HEK293 (cell line): ENCODE results near the gene CDH23.

ENCODE experiments used
- CTCF ChIA-PET: fragments of 350-600 bp; formaldehyde crosslinking; extraction: SDS; loops from one replicate; lab custom pipeline; 2021; ENCODE audit warnings: antibody characterized with exemption; lab: Yijun Ruan, JAX
- POLR2A ChIA-PET: fragments of 300-600 bp; formaldehyde crosslinking; extraction: SDS; loops from one replicate; lab custom pipeline; 2020; ENCODE audit warnings: antibody characterized with exemption, inconsistent platforms; lab: Yijun Ruan, JAX
- H3K27ac ChIP-seq: fragments of 200-500 bp; sonication (Bioruptor generic); 2 replicates; pipeline ENCODE4 v1.5.1; 2014; ENCODE audit warnings: low read depth, low read length, control low read depth, inconsistent platforms; ENCODE audit errors: extremely low read depth
- H3K36me3 ChIP-seq, 2 experiments: fragments of 200-500 bp in 1 of 2; sonication (Bioruptor generic) in 1 of 2; 1 replicate in 1 of 2; 2 replicates in 1 of 2; pipeline ENCODE4 v1.5.1; 2014 to 2017; ENCODE audit warnings: inconsistent platforms in 2 of 2, low read length in 2 of 2; ENCODE audit not compliant: control insufficient read depth in 2 of 2, insufficient read depth in 1 of 2
- H3K4me1 ChIP-seq: fragments of 200-500 bp; sonication (Bioruptor generic); 2 replicates; pipeline ENCODE4 v1.5.1; 2014; ENCODE audit warnings: mild to moderate bottlenecking, low read length, inconsistent platforms; ENCODE audit not compliant: control insufficient read depth, insufficient read depth
- H3K4me3 ChIP-seq: 2 replicates; pipeline ENCODE4 v1.5.1; 2011; ENCODE audit warnings: low read depth, mild to moderate bottlenecking, control low read depth, low read length, moderate library complexity
- H3K9me3 ChIP-seq: fragments of 200-500 bp; sonication (Bioruptor generic); 2 replicates; pipeline ENCODE4 v1.5.1; 2014; ENCODE audit warnings: low read depth, low read length, inconsistent platforms; ENCODE audit not compliant: control insufficient read depth, insufficient read depth
- BCL11B ChIP-seq: fragments of 450-650 bp; formaldehyde crosslinking; IDR thresholded peaks from 2 replicates; pipeline ENCODE4 v1.5.1; 2016; ENCODE audit warnings: low read depth, missing biosample characterization, missing genetic modification characterization
- BCL6B ChIP-seq: fragments of 450-650 bp; formaldehyde crosslinking; IDR thresholded peaks from 2 replicates; pipeline ENCODE4 v1.5.1; 2017; ENCODE audit warnings: missing biosample characterization, missing genetic modification characterization
- ELK4 ChIP-seq: IDR thresholded peaks from 2 replicates; pipeline ENCODE4 v1.6.1; 2011; ENCODE audit warnings: mild to moderate bottlenecking, low read depth, low read length, borderline replicate concordance
- KLF8 ChIP-seq: fragments of 450-650 bp; formaldehyde crosslinking; IDR thresholded peaks from 2 replicates; pipeline ENCODE4 v1.5.1; 2016; ENCODE audit warnings: missing biosample characterization, missing genetic modification characterization
- REST ChIP-seq: fragments of 450-650 bp; formaldehyde crosslinking; IDR thresholded peaks from 2 replicates; pipeline ENCODE4 v1.5.1; 2016; ENCODE audit warnings: missing biosample characterization, missing genetic modification characterization
- SCRT2 ChIP-seq: fragments of 450-650 bp; formaldehyde crosslinking; IDR thresholded peaks from 2 replicates; pipeline ENCODE4 v1.5.1; 2016; ENCODE audit warnings: missing biosample characterization, missing genetic modification characterization
- ZBTB1 ChIP-seq: fragments of 450-650 bp; formaldehyde crosslinking; IDR thresholded peaks from 2 replicates; pipeline ENCODE4 v1.5.1; 2016; ENCODE audit warnings: missing biosample characterization, missing genetic modification characterization
- ZBTB11 ChIP-seq: fragments of 450-650 bp; formaldehyde crosslinking; conservative IDR thresholded peaks from 2 replicates; pipeline ENCODE4 v1.5.1; 2016; ENCODE audit warnings: low read depth, missing biosample characterization, missing genetic modification characterization
- ZBTB26 ChIP-seq: fragments of 450-650 bp; formaldehyde crosslinking; optimal IDR thresholded peaks from 2 replicates; pipeline ENCODE3; 2016; ENCODE audit warnings: missing biosample characterization, mild to moderate bottlenecking, missing genetic modification characterization
- ZNF146 ChIP-seq: fragments of 450-650 bp; formaldehyde crosslinking; IDR thresholded peaks from 2 replicates; pipeline ENCODE4 v1.5.1; 2016; ENCODE audit warnings: missing biosample characterization, missing genetic modification characterization
- ZNF174 ChIP-seq: fragments of 450-650 bp; formaldehyde crosslinking; IDR thresholded peaks from 2 replicates; pipeline ENCODE4 v1.5.0; 2017; ENCODE audit warnings: missing biosample characterization, mild to moderate bottlenecking, missing genetic modification characterization
- ZNF184 ChIP-seq: fragments of 450-650 bp; IDR thresholded peaks from 2 replicates; pipeline ENCODE4 v1.5.1; 2018; ENCODE audit warnings: missing biosample characterization, mild to moderate bottlenecking, missing genetic modification characterization
- ZNF239 ChIP-seq: fragments of 450-650 bp; formaldehyde crosslinking; IDR thresholded peaks from 2 replicates; pipeline ENCODE4 v1.5.1; 2016; ENCODE audit warnings: missing biosample characterization, missing genetic modification characterization
- ZNF354C ChIP-seq: fragments of 450-650 bp; formaldehyde crosslinking; IDR thresholded peaks from 2 replicates; pipeline ENCODE4 v1.5.1; 2016; ENCODE audit warnings: missing biosample characterization, missing genetic modification characterization, low read depth, borderline replicate concordance
- ZNF366 ChIP-seq: fragments of 450-650 bp; formaldehyde crosslinking; conservative IDR thresholded peaks from 2 replicates; pipeline ENCODE4 v1.5.1; 2016; ENCODE audit warnings: missing biosample characterization, missing genetic modification characterization
- ZNF449 ChIP-seq: fragments of 450-650 bp; formaldehyde crosslinking; IDR thresholded peaks from 2 replicates; pipeline ENCODE4 v1.5.1; 2017; ENCODE audit warnings: missing biosample characterization, mild to moderate bottlenecking, missing genetic modification characterization, moderate library complexity
- ZNF501 ChIP-seq: fragments of 450-650 bp; formaldehyde crosslinking; IDR thresholded peaks from 2 replicates; pipeline ENCODE4 v1.5.1; 2016; ENCODE audit warnings: missing biosample characterization, missing genetic modification characterization
- ZNF548 ChIP-seq: fragments of 450-650 bp; formaldehyde crosslinking; IDR thresholded peaks from 2 replicates; pipeline ENCODE4 v1.5.1; 2016; ENCODE audit warnings: missing biosample characterization, missing genetic modification characterization
- ZNF600 ChIP-seq: fragments of 450-650 bp; formaldehyde crosslinking; IDR thresholded peaks from 2 replicates; pipeline ENCODE4 v1.5.1; 2016; ENCODE audit warnings: missing biosample characterization, missing genetic modification characterization
- ZNF624 ChIP-seq: fragments of 450-650 bp; formaldehyde crosslinking; IDR thresholded peaks from 2 replicates; pipeline ENCODE4 v1.5.1; 2017; ENCODE audit warnings: missing biosample characterization, missing genetic modification characterization
- ZNF704 ChIP-seq: fragments of 450-650 bp; formaldehyde crosslinking; IDR thresholded peaks from 2 replicates; pipeline ENCODE4 v1.5.1; 2016; ENCODE audit warnings: missing biosample characterization, missing genetic modification characterization
- ZNF792 ChIP-seq: fragments of 450-650 bp; formaldehyde crosslinking; IDR thresholded peaks from 2 replicates; pipeline ENCODE4 v1.5.1; 2016; ENCODE audit warnings: missing biosample characterization, missing genetic modification characterization

Gene CDH23

GRCh38 chr10:71567006-71567405, 170.3 kb downstream of the CDH23 start (continued):
- TF ChIP-seq ZBTB26 (tag by site-specific recombination) (no peak), ZNF239 (tag by site-specific recombination) (no peak), ZBTB1 (tag by site-specific recombination) (no peak), ZNF146 (no peak), ZNF501 (tag by site-specific recombination) (no peak), REST (tag by site-specific recombination) (no peak), ZNF354C (tag by site-specific recombination) (no peak)
- TF ChIP-seq, all 188 proteins: peak for 0

GRCh38 chr10:71568896-71569492, 172.3 kb downstream of the CDH23 start:
- Histone ChIP-seq H3K4me1 (peaks cover 4% of the 10 kb centered on the region), H3K9me3 (no peaks in the 10 kb centered on the region), H3K36me3 (no peaks in the 10 kb centered on the region)
- TF ChIP-seq ZNF366 (tag by site-specific recombination) (no peak), ZNF704 (tag by site-specific recombination) (no peak), SCRT2 (tag by site-specific recombination) (no peak), KLF8 (tag by site-specific recombination) (no peak), ZNF624 (tag by site-specific recombination) (no peak), ZBTB11 (tag by site-specific recombination) (no peak), ZNF548 (tag by site-specific recombination) (no peak), ELK4 (no peak), ZNF449 (tag by site-specific recombination) (no peak), ZNF174 (tag by site-specific recombination) (no peak), ZNF792 (no peak), ZNF184 (tag by site-specific recombination) (no peak), ZNF600 (no peak), BCL11B (tag by site-specific recombination) (no peak), BCL6B (tag by site-specific recombination) (no peak)
- TF ChIP-seq, all 188 proteins: peak for 0
- no peak overlapping the region for H3K4me3 ChIP-seq
- ChIA-PET CTCF (interaction anchor here (0.5 to 5.8 kb wide), 29 partner anchors 9 to 254 kb away, joined by 3 to 86 read pairs (median 7); no protein-coding TSS in a partner anchor), POLR2A (interaction anchor here (1.0 kb wide), 1 partner anchor 137 kb away, joined by 3 read pairs; no protein-coding TSS in a partner anchor)
- no peak overlapping the region for H3K27ac ChIP-seq
